ENCODE results near the gene DROSHA.

DROSHA gene

DNA sequence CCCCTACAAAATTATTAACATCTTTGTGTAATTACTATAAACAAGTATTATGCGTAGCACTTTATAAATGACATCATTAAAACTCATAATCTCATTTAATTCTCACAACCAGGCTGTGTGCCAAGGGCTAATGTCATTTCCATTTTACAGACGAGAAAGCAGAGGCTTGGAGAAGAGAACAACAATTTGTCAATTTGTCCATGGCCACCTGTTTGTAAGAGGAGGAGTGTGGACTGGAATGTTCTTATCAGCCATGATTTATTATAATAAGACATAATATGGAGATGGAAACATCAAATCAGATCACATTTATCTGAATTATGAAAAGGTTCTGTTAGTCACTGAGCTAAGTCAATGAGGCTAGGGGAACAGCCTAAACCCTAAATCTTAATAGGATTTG is 97.0 kb downstream of the DROSHA start:
- Histone ChIP-seq H3K9ac (no peak overlapping the region), H4K20me1 (ENCODE audit: insufficient read depth) (no peaks in the 10 kb centered on the region), H3K4me2 (no peak overlapping the region), H3K79me2 (ENCODE audit: insufficient read depth, low read depth) (no peaks in the 10 kb centered on the region), H3K27ac (no peak overlapping the region), H3K36me3 (ENCODE audit: insufficient read depth) (no peaks in the 10 kb centered on the region), H3K27me3 (ENCODE audit: insufficient read depth, low read depth) (no peaks in the 10 kb centered on the region), H2AFZ (ENCODE audit: low read depth) (no peak overlapping the region), H3K4me1 (ENCODE audit: low read depth, poor library complexity, severe bottlenecking) (no peaks in the 10 kb centered on the region), H3K4me3 (IDR thresholded peaks at IDR 0.05; ENCODE audit: insufficient read depth, low read depth, low read length) (no peak overlapping the region)
- TF ChIP-seq, protein P1, sequence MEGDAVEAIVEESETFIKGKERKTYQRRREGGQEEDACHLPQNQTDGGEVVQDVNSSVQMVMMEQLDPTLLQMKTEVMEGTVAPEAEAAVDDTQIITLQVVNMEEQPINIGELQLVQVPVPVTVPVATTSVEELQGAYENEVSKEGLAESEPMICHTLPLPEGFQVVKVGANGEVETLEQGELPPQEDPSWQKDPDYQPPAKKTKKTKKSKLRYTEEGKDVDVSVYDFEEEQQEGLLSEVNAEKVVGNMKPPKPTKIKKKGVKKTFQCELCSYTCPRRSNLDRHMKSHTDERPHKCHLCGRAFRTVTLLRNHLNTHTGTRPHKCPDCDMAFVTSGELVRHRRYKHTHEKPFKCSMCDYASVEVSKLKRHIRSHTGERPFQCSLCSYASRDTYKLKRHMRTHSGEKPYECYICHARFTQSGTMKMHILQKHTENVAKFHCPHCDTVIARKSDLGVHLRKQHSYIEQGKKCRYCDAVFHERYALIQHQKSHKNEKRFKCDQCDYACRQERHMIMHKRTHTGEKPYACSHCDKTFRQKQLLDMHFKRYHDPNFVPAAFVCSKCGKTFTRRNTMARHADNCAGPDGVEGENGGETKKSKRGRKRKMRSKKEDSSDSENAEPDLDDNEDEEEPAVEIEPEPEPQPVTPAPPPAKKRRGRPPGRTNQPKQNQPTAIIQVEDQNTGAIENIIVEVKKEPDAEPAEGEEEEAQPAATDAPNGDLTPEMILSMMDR (conservative IDR thresholded peaks at IDR 0.05; ENCODE audit: low read depth, low read length): no peak

DNA sequence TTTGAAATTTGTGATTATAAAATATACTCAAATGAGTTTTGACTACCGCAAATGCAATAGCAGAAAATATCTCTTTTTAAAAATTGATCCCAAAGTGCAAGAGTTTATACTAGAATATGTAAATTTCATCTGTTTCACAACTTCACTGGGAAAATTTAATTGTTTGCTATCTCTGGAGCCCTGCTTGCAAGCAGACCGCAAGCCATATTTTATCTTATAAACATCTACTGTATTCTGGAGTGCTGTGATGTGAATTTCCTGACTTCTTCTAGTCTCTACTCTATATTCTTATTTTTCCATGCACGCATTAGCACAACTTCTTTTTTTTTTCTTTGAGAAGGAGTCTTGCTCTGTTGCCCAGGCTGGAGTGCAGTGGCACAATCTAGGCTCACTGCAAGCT is 98.7 kb downstream of the DROSHA start:
- Histone ChIP-seq H3K27me3 (ENCODE audit: insufficient read depth, low read depth) (no peaks in the 10 kb centered on the region), H2AFZ (ENCODE audit: low read depth) (no peak overlapping the region), H3K79me2 (ENCODE audit: insufficient read depth, low read depth) (no peaks in the 10 kb centered on the region), H3K4me1 (ENCODE audit: low read depth, poor library complexity, severe bottlenecking) (no peaks in the 10 kb centered on the region), H3K4me2 (no peak overlapping the region), H4K20me1 (ENCODE audit: insufficient read depth) (no peaks in the 10 kb centered on the region), H3K27ac (no peak overlapping the region), H3K36me3 (ENCODE audit: insufficient read depth) (no peaks in the 10 kb centered on the region), H3K4me3 (IDR thresholded peaks at IDR 0.05; ENCODE audit: insufficient read depth, low read depth, low read length) (no peak overlapping the region), H3K9ac (no peak overlapping the region)
- TF ChIP-seq, protein P1 (conservative IDR thresholded peaks at IDR 0.05; ENCODE audit: low read depth, low read length): no peak

DNA sequence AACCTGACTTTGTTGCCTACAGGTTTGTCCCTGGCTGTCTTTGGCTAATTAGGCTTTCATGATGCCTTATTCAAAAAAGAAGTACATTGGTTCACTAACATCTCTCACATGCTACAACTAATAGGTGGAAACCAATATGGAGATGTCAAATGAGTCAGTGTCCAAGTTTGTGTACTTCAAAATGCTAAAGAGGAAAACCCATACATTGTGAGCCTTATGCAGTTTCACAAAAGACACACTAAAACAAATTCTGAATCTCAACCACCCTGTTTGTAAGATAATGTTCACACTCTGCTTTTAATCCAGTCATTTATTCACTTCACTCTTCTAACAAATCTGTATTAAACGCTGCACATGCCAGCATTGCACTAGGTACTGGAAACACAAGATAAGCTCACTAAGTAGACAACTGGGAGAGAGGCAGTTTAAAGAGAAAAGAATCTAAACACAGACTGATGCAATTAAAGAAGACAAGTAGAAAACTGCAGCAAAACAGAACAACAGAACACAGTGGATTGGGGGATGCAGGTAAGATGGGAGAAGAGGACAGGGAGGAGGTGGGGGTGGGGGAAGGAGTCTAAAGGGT is 104.1 kb downstream of the DROSHA start:
- H3K9ac ChIP-seq: no peak overlapping the region
- H3K27ac ChIP-seq: no peak overlapping the region
- H4K20me1 ChIP-seq (ENCODE audit: insufficient read depth): no peaks in the 10 kb centered on the region
- TF ChIP-seq, protein P1 (conservative IDR thresholded peaks at IDR 0.05; ENCODE audit: low read depth, low read length): no peak
- H3K27me3 ChIP-seq (ENCODE audit: insufficient read depth, low read depth): no peaks in the 10 kb centered on the region
- no peaks in the 10 kb centered on the region for H3K4me1 ChIP-seq (ENCODE audit: low read depth, poor library complexity, severe bottlenecking)
- H3K4me3 ChIP-seq (IDR thresholded peaks at IDR 0.05; ENCODE audit: insufficient read depth, low read depth, low read length): no peak overlapping the region
- H3K79me2 ChIP-seq (ENCODE audit: insufficient read depth, low read depth): no peaks in the 10 kb centered on the region
- H3K4me2 ChIP-seq: no peak overlapping the region
- no peak overlapping the region for H2AFZ ChIP-seq (ENCODE audit: low read depth)
- H3K36me3 ChIP-seq (ENCODE audit: insufficient read depth): no peaks in the 10 kb centered on the region

DNA sequence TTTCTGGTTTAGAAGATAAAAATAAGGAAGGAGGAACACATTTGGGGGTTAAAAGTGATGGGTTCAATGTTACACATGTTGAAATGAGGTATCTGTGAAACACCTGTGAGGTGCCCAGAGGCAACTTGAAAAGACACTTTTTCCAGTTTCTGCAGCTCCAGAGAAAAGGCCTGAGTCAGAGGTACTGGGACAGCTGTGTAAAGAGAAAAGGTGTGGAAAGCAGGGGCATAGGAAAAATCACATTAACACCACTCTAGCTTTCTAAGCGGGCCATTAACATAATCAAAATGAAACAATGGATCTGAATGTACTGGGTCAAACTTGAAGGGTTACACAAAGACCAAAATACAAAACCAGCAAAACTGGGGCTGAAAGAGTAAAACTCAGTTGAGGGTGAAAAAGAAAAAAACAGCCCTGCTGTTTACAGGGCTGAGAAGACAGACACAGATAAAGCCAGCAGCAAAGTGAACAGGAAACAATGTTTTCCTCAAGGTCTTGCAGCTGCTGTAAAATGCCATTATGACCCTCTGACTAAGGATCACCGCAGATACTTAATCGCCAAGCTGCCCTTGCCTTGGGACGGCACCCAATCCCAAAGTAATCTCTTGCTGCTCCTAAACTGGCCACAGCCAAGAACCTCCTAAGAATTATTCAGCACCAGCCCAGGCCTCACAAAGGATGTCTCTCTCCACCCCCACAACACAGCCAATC is 104.7 kb downstream of the DROSHA start:
- H3K27ac ChIP-seq: no peak overlapping the region
- no peak overlapping the region for H3K4me2 ChIP-seq
- H3K79me2 ChIP-seq (ENCODE audit: insufficient read depth, low read depth): no peaks in the 10 kb centered on the region
- no peaks in the 10 kb centered on the region for H4K20me1 ChIP-seq (ENCODE audit: insufficient read depth)
- H3K4me3 ChIP-seq (IDR thresholded peaks at IDR 0.05; ENCODE audit: insufficient read depth, low read depth, low read length): no peak overlapping the region
- no peak overlapping the region for H2AFZ ChIP-seq (ENCODE audit: low read depth)
- TF ChIP-seq, protein P1 (conservative IDR thresholded peaks at IDR 0.05; ENCODE audit: low read depth, low read length): no peak
- H3K36me3 ChIP-seq (ENCODE audit: insufficient read depth): no peaks in the 10 kb centered on the region
- H3K27me3 ChIP-seq (ENCODE audit: insufficient read depth, low read depth): no peaks in the 10 kb centered on the region
- no peaks in the 10 kb centered on the region for H3K4me1 ChIP-seq (ENCODE audit: low read depth, poor library complexity, severe bottlenecking)
- no peak overlapping the region for H3K9ac ChIP-seq
